GM19099 (cell line): ENCODE data around the gene TCF7L2.

Source experiments
- POLR2A ChIP-seq: IDR thresholded peaks from 3 replicates; pipeline ENCODE4 v1.6.1; 2011; ENCODE audit warnings: low read depth; ENCODE audit not compliant: insufficient read length; ENCODE audit errors: extremely low read depth

Gene TCF7L2

GRCh38 chr10:113027574-113028455 lies 77.8 kb downstream of the TCF7L2 start:
- no peak for TF ChIP-seq POLR2A

- TF ChIP-seq POLR2A: no peak
Observed at GRCh38 chr10:113028456-113029440, 78.7 kb downstream of the TCF7L2 start.

GRCh38 chr10:113030453-113030852 lies 80.4 kb downstream of the TCF7L2 start:
- TF ChIP-seq POLR2A: no peak

- TF ChIP-seq POLR2A: no peak
Observed at GRCh38 chr10:113031147-113031546, 81.1 kb downstream of the TCF7L2 start.

- no peak for TF ChIP-seq POLR2A
Observed at GRCh38 chr10:113033991-113034390, 83.9 kb downstream of the TCF7L2 start.

GRCh38 chr10:113035732-113036312 lies 85.8 kb downstream of the TCF7L2 start:
- TF ChIP-seq POLR2A: no peak

GRCh38 chr10:113036619-113037018 lies 86.6 kb downstream of the TCF7L2 start:
- TF ChIP-seq POLR2A: no peak

GRCh38 chr10:113037218-113037617 lies 87.2 kb downstream of the TCF7L2 start:
- no peak for TF ChIP-seq POLR2A

- TF ChIP-seq POLR2A: no peak
Observed at GRCh38 chr10:113038183-113038582, 88.1 kb downstream of the TCF7L2 start.

GRCh38 chr10:113038985-113039384 lies 88.9 kb downstream of the TCF7L2 start:
- no peak for TF ChIP-seq POLR2A

GRCh38 chr10:113041324-113041723 lies 91.3 kb downstream of the TCF7L2 start:
- TF ChIP-seq POLR2A: no peak

- no peak for TF ChIP-seq POLR2A
Observed at GRCh38 chr10:113041841-113042750, 92.0 kb downstream of the TCF7L2 start.

- TF ChIP-seq POLR2A: no peak
Observed at GRCh38 chr10:113042868-113043267, 92.8 kb downstream of the TCF7L2 start.
